AG10803 (cell line): ENCODE measurements around the gene SIRT7.
"Not testable (repeated sequence)": the region's sequence is repeated elsewhere in the genome, so short reads cannot be mapped to it uniquely, and the experiment has no call there.

Experiments
- DNase-seq: peaks from one replicate; pipeline ENCODE4 v3.0.0; 2010; ENCODE audit warnings: low read depth
- H3K4me3 ChIP-seq: 2 replicates; pipeline ENCODE4 v1.5.1; 2011; ENCODE audit warnings: mild to moderate bottlenecking, low read length, control low read depth
- CTCF ChIP-seq: conservative IDR thresholded peaks from 2 replicates; pipeline ENCODE4 v1.5.1; 2011; ENCODE audit warnings: mild to moderate bottlenecking, low read length, control low read depth, inconsistent platforms

The SIRT7 gene

GRCh38 chr17:81956607-81957589 is 38.9 kb upstream of the SIRT7 start:
- DNase-seq, result no peak
- TF ChIP-seq CTCF, result no peak
- no peak overlapping the region for H3K4me3 ChIP-seq

- TF ChIP-seq CTCF, result no peak
Observed at GRCh38 chr17:81955756-81956544, 38.0 kb upstream of the SIRT7 start.

GRCh38 chr17:81955058-81955681 is 37.2 kb upstream of the SIRT7 start:
- no peak for TF ChIP-seq CTCF
- H3K4me3 ChIP-seq, result no peak overlapping the region
- no peak for DNase-seq

More at GRCh38 chr17:81955756-81956544, 38.0 kb upstream of the SIRT7 start:
- H3K4me3 ChIP-seq, result no peak overlapping the region
- DNase-seq, result no peak

- DNase-seq, result no peak
- no peak for TF ChIP-seq CTCF
- no peak overlapping the region for H3K4me3 ChIP-seq
Observed at GRCh38 chr17:81954131-81955057, 36.4 kb upstream of the SIRT7 start.

GRCh38 chr17:81953443-81953842 is 35.5 kb upstream of the SIRT7 start:
- not testable (repeated sequence) for H3K4me3 ChIP-seq, DNase-seq

- H3K4me3 ChIP-seq, result no peak overlapping the region
- no peak for TF ChIP-seq CTCF
- DNase-seq, result no peak
Observed at GRCh38 chr17:81952792-81953228, 34.8 kb upstream of the SIRT7 start.
